ENCODE data around the gene LYST.

DNA sequence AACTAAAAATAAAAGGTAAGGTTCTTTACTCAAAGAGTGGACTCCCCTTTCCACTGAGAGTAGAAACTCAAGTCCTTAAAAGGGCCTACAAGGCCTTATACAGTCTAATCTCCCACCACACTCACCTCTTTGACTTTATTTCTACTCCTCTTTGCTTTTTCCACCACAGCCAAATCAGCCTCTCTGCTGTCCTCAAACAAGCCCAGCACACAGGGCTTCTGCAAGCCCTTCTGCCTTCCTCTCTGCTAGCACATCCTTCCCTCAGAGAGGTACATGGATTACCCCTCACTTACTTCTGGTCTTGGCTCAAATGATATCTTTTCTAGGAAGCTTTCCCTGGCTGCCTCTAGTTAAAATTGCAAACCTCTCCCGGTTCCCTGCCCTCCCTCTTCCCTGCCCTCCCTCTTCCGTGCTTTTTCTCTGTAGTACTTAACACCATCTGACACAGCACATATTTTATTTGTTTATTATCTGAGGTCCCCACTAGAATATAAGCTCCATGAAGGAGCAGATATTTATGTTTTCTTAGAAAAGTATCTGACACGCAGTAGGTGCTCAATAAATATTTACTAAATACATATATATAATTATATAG is 1.7 kb downstream of the LYST start:
- no peak for TF ChIP-seq CTCF (IDR thresholded peaks at IDR 0.05)
- no peak for TF ChIP-seq POLR2AphosphoS5 (IDR thresholded peaks at IDR 0.05; ENCODE audit: insufficient read depth in 1 of 2, low read depth in 1 of 2)
- TF ChIP-seq POLR2A (IDR thresholded peaks at IDR 0.05), result no peak
